H9 (cell line): ENCODE measurements around the gene ACTN1. TPM values are rescaled to one million over a fixed set of nuclear protein-coding genes. Genes with fewer than 3 reads are reported as not detected.

Experiments used
- DNase-seq: peaks from one replicate; pipeline ENCODE4 v3.0.0-alpha.2; 2017
- H2AFZ ChIP-seq: one replicate; pipeline ENCODE4 v1.6.1; 2013; ENCODE audit warnings: mild to moderate bottlenecking, low read length, control low read depth, moderate library complexity
- H2AK5ac ChIP-seq: 2 replicates; pipeline ENCODE4 v1.6.1; 2013; ENCODE audit warnings: low read length, control low read depth, mixed read lengths; ENCODE audit not compliant: insufficient read length
- H2BK120ac ChIP-seq: one replicate; pipeline ENCODE4 v1.6.1; 2013; ENCODE audit warnings: low read depth, mild to moderate bottlenecking, low read length, control low read depth, inconsistent platforms; ENCODE audit not compliant: poor library complexity, severe bottlenecking
- H2BK12ac ChIP-seq: 2 replicates; pipeline ENCODE4 v1.6.1; 2013; ENCODE audit warnings: low read length, control low read depth, mixed read lengths, low read depth; ENCODE audit not compliant: insufficient read length
- H2BK15ac ChIP-seq: 2 replicates; pipeline ENCODE4 v1.6.1; 2013; ENCODE audit warnings: low read depth, low read length, control low read depth
- H2BK20ac ChIP-seq: one replicate; pipeline ENCODE4 v1.6.1; 2013; ENCODE audit warnings: low read depth, mild to moderate bottlenecking, low read length, control low read depth, inconsistent platforms; ENCODE audit not compliant: poor library complexity, severe bottlenecking
- H2BK5ac ChIP-seq: 2 replicates; pipeline ENCODE4 v1.6.1; 2013; ENCODE audit warnings: low read length, control low read depth, mixed read lengths; ENCODE audit not compliant: insufficient read length
- H3K14ac ChIP-seq: 2 replicates; pipeline ENCODE4 v1.6.1; 2013; ENCODE audit warnings: low read length, control low read depth; ENCODE audit not compliant: insufficient read depth
- H3K18ac ChIP-seq: 2 replicates; pipeline ENCODE4 v1.6.1; 2013; ENCODE audit warnings: low read depth, mild to moderate bottlenecking, mixed read lengths, low read length, control low read depth; ENCODE audit not compliant: insufficient read length
- H3K23ac ChIP-seq: 2 replicates; pipeline ENCODE4 v1.6.1; 2013; ENCODE audit warnings: low read length, control low read depth, mixed read lengths, low read depth; ENCODE audit not compliant: insufficient read length
- H3K23me2 ChIP-seq: 2 replicates; pipeline ENCODE4 v1.6.1; 2013; ENCODE audit warnings: low read depth, mild to moderate bottlenecking, mixed read lengths, low read length, control low read depth; ENCODE audit not compliant: insufficient read length, poor library complexity, severe bottlenecking
- H3K27ac ChIP-seq: 2 replicates; pipeline ENCODE4 v1.5.1; 2013; ENCODE audit warnings: low read length, control low read depth, mixed read lengths, low read depth; ENCODE audit not compliant: insufficient read length
- H3K27me3 ChIP-seq: 2 replicates; pipeline ENCODE4 v1.6.1; 2013; ENCODE audit warnings: low read length, control low read depth, inconsistent platforms; ENCODE audit not compliant: insufficient read depth
- H3K4ac ChIP-seq: 2 replicates; pipeline ENCODE4 v1.6.1; 2013; ENCODE audit warnings: low read depth, mild to moderate bottlenecking, control low read depth, inconsistent platforms, low read length, moderate library complexity
- H3K4me1 ChIP-seq: 2 replicates; pipeline ENCODE4 v1.6.1; 2013; ENCODE audit warnings: low read length, control low read depth, inconsistent platforms; ENCODE audit not compliant: insufficient read depth
- H3K4me2 ChIP-seq: 2 replicates; pipeline ENCODE4 v1.6.1; 2013; ENCODE audit warnings: low read length, control low read depth, mixed read lengths; ENCODE audit not compliant: insufficient read length, insufficient read depth
- H3K56ac ChIP-seq: 2 replicates; pipeline ENCODE4 v1.6.1; 2013; ENCODE audit warnings: low read depth, mild to moderate bottlenecking, mixed read lengths, low read length, control low read depth; ENCODE audit not compliant: insufficient read length
- H3K79me1 ChIP-seq: 2 replicates; pipeline ENCODE4 v1.6.1; 2013; ENCODE audit warnings: low read depth, mild to moderate bottlenecking, moderate library complexity, low read length, control low read depth, inconsistent platforms; ENCODE audit not compliant: insufficient read depth, poor library complexity, severe bottlenecking
- H3K79me2 ChIP-seq: 2 replicates; pipeline ENCODE4 v1.6.1; 2013; ENCODE audit warnings: low read length, control low read depth, inconsistent platforms; ENCODE audit not compliant: insufficient read depth
- H3K9ac ChIP-seq: 2 replicates; pipeline ENCODE4 v1.6.1; 2013; ENCODE audit warnings: low read length, control low read depth, mixed read lengths; ENCODE audit not compliant: insufficient read length; ENCODE audit errors: extremely low read depth
- H3K9me3 ChIP-seq: one replicate; pipeline ENCODE4 v1.6.1; 2013; ENCODE audit warnings: low read depth, low read length, inconsistent platforms; ENCODE audit not compliant: control insufficient read depth
- H3T11ph ChIP-seq: one replicate; pipeline ENCODE4 v1.6.1; 2013; ENCODE audit warnings: mild to moderate bottlenecking, low read length, control low read depth, inconsistent platforms
- H4K20me1 ChIP-seq: one replicate; pipeline ENCODE4 v1.6.1; 2013; ENCODE audit not compliant: control insufficient read depth, insufficient read length, insufficient read depth
- H4K5ac ChIP-seq: 2 replicates; pipeline ENCODE4 v1.6.1; 2013; ENCODE audit warnings: low read depth, mild to moderate bottlenecking, mixed read lengths, low read length, control low read depth; ENCODE audit not compliant: insufficient read length
- H4K8ac ChIP-seq: replicated peaks from 2 replicates; pipeline ENCODE4 v1.6.1; 2013; ENCODE audit warnings: low read length, control low read depth, mixed read lengths, low read depth; ENCODE audit not compliant: insufficient read length
- H4K91ac ChIP-seq: 2 replicates; pipeline ENCODE4 v1.6.1; 2013; ENCODE audit warnings: low read depth, mild to moderate bottlenecking, moderate library complexity, mixed read lengths, low read length, control low read depth; ENCODE audit not compliant: insufficient read length
- H3K27ac Mint-ChIP-seq, 3 experiments: 2 replicates in 2 of 3; 3 replicates in 1 of 3; pipeline ENCODE4 v1.8.0; 2020 to 2021; ENCODE audit warnings: mixed read lengths in 3 of 3, mild to moderate bottlenecking in 1 of 3, moderate library complexity in 1 of 3
- H3K27me3 Mint-ChIP-seq: 2 replicates; pipeline ENCODE4 v1.8.0; 2021; ENCODE audit warnings: low read depth, mild to moderate bottlenecking, moderate library complexity, mixed read lengths
- H3K36me3 Mint-ChIP-seq, 3 experiments: 2 replicates in 2 of 3; 3 replicates in 1 of 3; pipeline ENCODE4 v1.8.0; 2020 to 2021; ENCODE audit warnings: low read depth in 3 of 3, mixed read lengths in 3 of 3; ENCODE audit not compliant: insufficient read depth in 1 of 3
- H3K4me1 Mint-ChIP-seq, 2 experiments: 2 replicates each; pipeline ENCODE4 v1.8.0; 2020; ENCODE audit warnings: mixed read lengths in 2 of 2
- H3K4me3 Mint-ChIP-seq, 2 experiments: 2 replicates in 1 of 2; 3 replicates in 1 of 2; pipeline ENCODE4 v1.8.0; 2020 to 2021; ENCODE audit warnings: mild to moderate bottlenecking in 2 of 2, mixed read lengths in 2 of 2, moderate library complexity in 1 of 2
- H3K9me3 Mint-ChIP-seq, 2 experiments: 2 replicates in 1 of 2; 3 replicates in 1 of 2; pipeline ENCODE4 v1.8.0; 2020; ENCODE audit warnings: mild to moderate bottlenecking in 2 of 2, mixed read lengths in 2 of 2, moderate library complexity in 1 of 2
- WGBS: extraction: QIAGEN DNeasy Blood & Tissue Kit; methylation state at CpG from one replicate; pipeline ENCODE4 v1.1.7; 2013; ENCODE audit warnings: missing lambda C conversion rate, low lambda C conversion rate, mixed read lengths; ENCODE audit not compliant: insufficient read length; ENCODE audit errors: extremely low coverage; 5-methylcytosine and 5-hydroxymethylcytosine counted together
- total RNA-seq: library from RNA; stranded (reverse); gene quantifications from 2 replicates; pipeline ENCODE4 v1.2.1, GENCODE V29; 2021
- TF ChIP-seq, protein P1 (sequence below): fragments of 200-600 bp; sonication (generic); conservative IDR thresholded peaks from 3 replicates; pipeline ENCODE4 v1.8.0; 2021; ENCODE audit warnings: antibody characterized with exemption, mild to moderate bottlenecking

Gene ACTN1
- total RNA-seq, 1 experiment from 2014 or later, result 219 TPM

DNA sequence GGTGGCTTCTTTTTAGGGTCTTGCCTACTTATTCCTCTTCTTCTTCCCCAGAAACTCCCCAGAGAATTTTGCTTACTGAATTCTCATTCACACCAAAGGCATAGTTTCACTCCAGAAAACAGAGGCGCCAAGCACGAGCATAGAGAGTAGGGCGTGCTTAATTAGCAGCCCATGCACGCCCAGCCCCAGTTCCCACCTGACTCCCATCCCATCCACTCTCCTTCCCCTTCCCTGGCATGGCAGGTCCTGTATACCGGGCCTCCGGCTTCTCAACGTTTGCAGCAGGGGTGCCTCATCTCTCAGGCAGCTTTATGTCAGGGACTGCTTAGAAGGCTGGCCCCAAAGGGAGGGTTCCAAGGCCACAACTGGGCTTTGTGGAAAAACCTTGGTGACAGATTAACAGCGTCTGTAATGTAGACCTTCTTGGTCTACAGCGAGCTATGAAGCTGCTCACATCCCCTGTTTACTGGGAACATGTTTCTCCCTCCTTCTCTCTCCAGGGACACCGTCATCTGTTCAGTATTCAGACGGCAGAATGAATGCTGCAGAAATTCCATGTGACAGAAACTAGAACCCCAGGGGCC lies 62.7 kb downstream of the ACTN1 start:
- peak overlapping the region; percentile 44 to 79 (median 79); a peak in 3 of 7 replicates for H3K27ac Mint-ChIP-seq
- Histone ChIP-seq H4K20me1 (no peaks in the 10 kb centered on the region), H2BK120ac (no peak overlapping the region), H3K9ac (no peak overlapping the region), H3K23me2 (no peaks in the 10 kb centered on the region), H2AK5ac (no peak overlapping the region), H2BK15ac (no peak overlapping the region), H3K79me1 (peaks cover 2% of the 10 kb centered on the region), H4K8ac (no peak overlapping the region), H3K9me3 (no peaks in the 10 kb centered on the region), H3K4ac (no peak overlapping the region), H3K56ac (no peak overlapping the region), H2BK12ac (no peak overlapping the region), H3K23ac (no peak overlapping the region), H3K4me2 (no peak overlapping the region), H2AFZ (no peak overlapping the region), H3K27ac (no peak overlapping the region), H4K5ac (no peak overlapping the region), H3K18ac (no peak overlapping the region), H3K4me1 (no peaks in the 10 kb centered on the region), H3K27me3 (no peaks in the 10 kb centered on the region), H2BK20ac (no peak overlapping the region), H3T11ph (no peak overlapping the region), H2BK5ac (no peak overlapping the region), H3K79me2 (no peaks in the 10 kb centered on the region; the same call in 1 of the 2 replicates), H3K14ac (no peak overlapping the region), H4K91ac (no peak overlapping the region)
- no peak for DNase-seq
- peaks cover 19 to 25% of the 10 kb centered on the region in 2 experiments for H3K4me1 Mint-ChIP-seq
- WGBS, result no CpG with 5 or more reads among the region's 11 CpGs
- H3K36me3 Mint-ChIP-seq, result peaks cover 43 to 79% (median 60%) of the 10 kb centered on the region in 3 experiments
- no peak overlapping the region for H3K4me3 Mint-ChIP-seq
- no peaks in the 10 kb centered on the region for H3K27me3 Mint-ChIP-seq
- TF ChIP-seq, protein P1, sequence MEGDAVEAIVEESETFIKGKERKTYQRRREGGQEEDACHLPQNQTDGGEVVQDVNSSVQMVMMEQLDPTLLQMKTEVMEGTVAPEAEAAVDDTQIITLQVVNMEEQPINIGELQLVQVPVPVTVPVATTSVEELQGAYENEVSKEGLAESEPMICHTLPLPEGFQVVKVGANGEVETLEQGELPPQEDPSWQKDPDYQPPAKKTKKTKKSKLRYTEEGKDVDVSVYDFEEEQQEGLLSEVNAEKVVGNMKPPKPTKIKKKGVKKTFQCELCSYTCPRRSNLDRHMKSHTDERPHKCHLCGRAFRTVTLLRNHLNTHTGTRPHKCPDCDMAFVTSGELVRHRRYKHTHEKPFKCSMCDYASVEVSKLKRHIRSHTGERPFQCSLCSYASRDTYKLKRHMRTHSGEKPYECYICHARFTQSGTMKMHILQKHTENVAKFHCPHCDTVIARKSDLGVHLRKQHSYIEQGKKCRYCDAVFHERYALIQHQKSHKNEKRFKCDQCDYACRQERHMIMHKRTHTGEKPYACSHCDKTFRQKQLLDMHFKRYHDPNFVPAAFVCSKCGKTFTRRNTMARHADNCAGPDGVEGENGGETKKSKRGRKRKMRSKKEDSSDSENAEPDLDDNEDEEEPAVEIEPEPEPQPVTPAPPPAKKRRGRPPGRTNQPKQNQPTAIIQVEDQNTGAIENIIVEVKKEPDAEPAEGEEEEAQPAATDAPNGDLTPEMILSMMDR, result no peak
- no peaks in the 10 kb centered on the region for H3K9me3 Mint-ChIP-seq
